DOHH2 (cell line): ENCODE results near the gene FGD6.

Experiments used
- H3F3A ChIP-seq: fragments of 200-600 bp; sonication (generic), shearing (Covaris generic); 2 replicates; pipeline ENCODE4 v1.6.0; 2016; ENCODE audit warnings: antibody characterized with exemption, mild to moderate bottlenecking; ENCODE audit not compliant: control insufficient read depth, insufficient read depth
- H3K27ac ChIP-seq: fragments of 200-600 bp; sonication (generic); 2 replicates; pipeline ENCODE4 v1.5.1; 2014; ENCODE audit warnings: low read depth, mild to moderate bottlenecking, low read length, moderate library complexity
- H3K27me3 ChIP-seq: fragments of 200-600 bp; sonication (generic); 2 replicates; pipeline ENCODE4 v1.6.1; 2014; ENCODE audit warnings: mild to moderate bottlenecking, low read length, mixed read lengths; ENCODE audit not compliant: control insufficient read depth
- H3K36me3 ChIP-seq: fragments of 200-600 bp; sonication (generic); 2 replicates; pipeline ENCODE4 v1.6.1; 2014; ENCODE audit warnings: mild to moderate bottlenecking, low read length, moderate library complexity, mixed read lengths; ENCODE audit not compliant: control insufficient read depth
- H3K4me1 ChIP-seq: fragments of 200-600 bp; sonication (generic); 2 replicates; pipeline ENCODE4 v1.6.1; 2014; ENCODE audit warnings: mild to moderate bottlenecking, low read length, mixed read lengths; ENCODE audit not compliant: control insufficient read depth
- H3K4me2 ChIP-seq: fragments of 200-600 bp; sonication (generic); 2 replicates; pipeline ENCODE4 v1.6.0; 2014; ENCODE audit warnings: mild to moderate bottlenecking, low read length, moderate library complexity
- H3K4me3 ChIP-seq: fragments of 200-600 bp; sonication (generic); 2 replicates; pipeline ENCODE4 v1.5.1; 2014; ENCODE audit warnings: mild to moderate bottlenecking, low read length, mixed read lengths
- H3K79me2 ChIP-seq: fragments of 200-600 bp; sonication (generic); 2 replicates; pipeline ENCODE4 v1.6.1; 2014; ENCODE audit warnings: mild to moderate bottlenecking, low read length, mixed read lengths; ENCODE audit not compliant: control insufficient read depth
- H3K9me2 ChIP-seq: fragments of 200-600 bp; sonication (generic); replicated peaks from 2 replicates; pipeline ENCODE4 v1.6.1; 2014; ENCODE audit warnings: mild to moderate bottlenecking, low read length, mixed read lengths; ENCODE audit not compliant: control insufficient read depth
- H3K9me3 ChIP-seq: fragments of 200-600 bp; sonication (generic); 2 replicates; pipeline ENCODE4 v1.6.1; 2014; ENCODE audit warnings: antibody characterized with exemption, low read length, mixed read lengths; ENCODE audit not compliant: control insufficient read depth, insufficient read depth
- H4K20me1 ChIP-seq: fragments of 200-600 bp; sonication (generic); 2 replicates; pipeline ENCODE4 v1.6.0; 2014; ENCODE audit warnings: low read depth, mild to moderate bottlenecking, antibody characterized with exemption, low read length, moderate library complexity; ENCODE audit not compliant: control insufficient read depth, insufficient read depth
- CTCF ChIP-seq: fragments of 200-600 bp; sonication (generic); IDR thresholded peaks from one replicate; pipeline ENCODE4 v1.5.1; 2014; ENCODE audit warnings: antibody characterized with exemption, mild to moderate bottlenecking, low read depth, low read length; ENCODE audit not compliant: poor library complexity, severe bottlenecking
- EZH2phosphoT487 ChIP-seq: fragments of 200-600 bp; sonication (generic); IDR thresholded peaks from 2 replicates; pipeline ENCODE4 v1.6.1; 2017; ENCODE audit warnings: borderline replicate concordance, mild to moderate bottlenecking, antibody characterized with exemption, low read length, moderate library complexity, mixed read lengths

Gene FGD6

GRCh38 chr12:95116341-95116740 is 100.9 kb downstream of the FGD6 start:
- Histone ChIP-seq H3F3A (peaks cover 19% of the 10 kb centered on the region; the same call in 1 of the 2 replicates), H3K4me1 (peaks cover 15% of the 10 kb centered on the region), H4K20me1 (no peaks in the 10 kb centered on the region), H3K27ac (no peak overlapping the region), H3K27me3 (no peaks in the 10 kb centered on the region), H3K4me3 (no peak overlapping the region), H3K79me2 (peaks cover 5% of the 10 kb centered on the region), H3K36me3 (peaks cover 73% of the 10 kb centered on the region), H3K9me3 (no peaks in the 10 kb centered on the region), H3K9me2 (no peaks in the 10 kb centered on the region), H3K4me2 (no peak overlapping the region)
- TF ChIP-seq EZH2phosphoT487: no peak
- no peak for TF ChIP-seq CTCF

- H3K4me1 ChIP-seq: peaks cover 15% of the 10 kb centered on the region
- no peaks in the 10 kb centered on the region for H3K9me2 ChIP-seq
- TF ChIP-seq CTCF (no peak), EZH2phosphoT487 (no peak)
- H4K20me1 ChIP-seq: no peaks in the 10 kb centered on the region
- peaks cover 80% of the 10 kb centered on the region for H3K36me3 ChIP-seq
- H3K4me3 ChIP-seq: no peak overlapping the region
- H3K4me2 ChIP-seq: no peak overlapping the region
- no peaks in the 10 kb centered on the region for H3K9me3 ChIP-seq
- no peaks in the 10 kb centered on the region for H3K27me3 ChIP-seq
- H3K79me2 ChIP-seq: peaks cover 5% of the 10 kb centered on the region
- no peak overlapping the region for H3K27ac ChIP-seq
- H3F3A ChIP-seq: peaks cover 18% of the 10 kb centered on the region; the same call in 1 of the 2 replicates
Measured at GRCh38 chr12:95115641-95116040, 101.6 kb downstream of the FGD6 start.

- H3K27ac ChIP-seq: no peak overlapping the region
Measured at GRCh38 chr12:95114766-95115405, 102.4 kb downstream of the FGD6 start.

More at GRCh38 chr12:95114766-95115405, 102.4 kb downstream of the FGD6 start:
- Histone ChIP-seq H4K20me1 (no peaks in the 10 kb centered on the region), H3K4me2 (no peak overlapping the region), H3K9me3 (no peaks in the 10 kb centered on the region), H3K79me2 (peaks cover 5% of the 10 kb centered on the region), H3K27me3 (no peaks in the 10 kb centered on the region), H3K36me3 (peaks cover 82% of the 10 kb centered on the region), H3K4me3 (no peak overlapping the region), H3F3A (peaks cover 14% of the 10 kb centered on the region; the same call in 1 of the 2 replicates), H3K4me1 (peaks cover 15% of the 10 kb centered on the region), H3K9me2 (no peaks in the 10 kb centered on the region)
- no peak for TF ChIP-seq CTCF
- TF ChIP-seq EZH2phosphoT487: no peak
